K562 (cell line): ENCODE measurements around the gene CTDSPL. TPM values are rescaled to one million over a fixed set of nuclear protein-coding genes. Genes with fewer than 3 reads are reported as not detected.

Experiments used
- ATAC-seq: fragments of 200-7000 bp; cut with Tn5 transposase; 3 replicates; pipeline ENCODE4 v1.9.1; 2020; ENCODE audit warnings: moderate library complexity
- BruUV-seq: library from RNA; stranded (reverse); fragments of 400-500 nt; replicated peaks from 2 replicates; lab custom pipeline; 2021; lab: Mats Ljungman, UMichigan
- CTCF ChIA-PET: fragments of 300-600 bp; formaldehyde crosslinking; extraction: SDS; loops from one replicate; lab custom pipeline; 2021; ENCODE audit warnings: low intra/inter-chr PET ratio; lab: Yijun Ruan, JAX
- POLR2A ChIA-PET: fragments of 300-600, 350-650 bp; sonication (Branson Sonifier 250); formaldehyde crosslinking; extraction: SDS; loops from one replicate; lab custom pipeline; 2021; ENCODE audit warnings: antibody characterized with exemption, inconsistent platforms; lab: Yijun Ruan, JAX
- DNase-seq, 4 experiments: peaks; one replicate each; pipeline versions ENCODE4 v3.0.0 to v3.0.0-alpha.2; 2011 to 2018; ENCODE audit warnings: low spot score in 3 of 4, mixed read lengths in 3 of 4; ENCODE audit errors: extremely low read depth in 1 of 4
- FAIRE-seq: peaks from 2 replicates; lab custom pipeline; 2011; peaks lifted over from hg19 to GRCh38; lab: Jason Lieb, UNC
- H2AFZ ChIP-seq: 2 replicates; pipeline ENCODE4 v1.6.0; 2011; ENCODE audit warnings: low read depth, low read length, control low read depth, inconsistent platforms
- H3K27ac ChIP-seq: fragments of 200-600 bp; 3 replicates; pipeline ENCODE4 v1.8.0; 2011; ENCODE audit warnings: low read depth, mild to moderate bottlenecking, control low read depth, inconsistent platforms, low read length, moderate library complexity, mixed read lengths; ENCODE audit errors: extremely low read depth
- H3K27me3 ChIP-seq, 2 experiments: fragments of 300-600 bp in 1 of 2; 2 replicates in 1 of 2; 3 replicates in 1 of 2; pipeline versions ENCODE4 v1.6.0 to v1.8.0; 2011; ENCODE audit warnings: inconsistent platforms in 2 of 2, low read length in 2 of 2, mild to moderate bottlenecking in 1 of 2, mixed read lengths in 1 of 2, moderate library complexity in 1 of 2; ENCODE audit not compliant: control insufficient read depth in 2 of 2, insufficient read depth in 2 of 2
- H3K36me3 ChIP-seq: fragments of 300-600 bp; 3 replicates; pipeline ENCODE4 v1.8.0; 2011; ENCODE audit warnings: mild to moderate bottlenecking, low read length, inconsistent platforms; ENCODE audit not compliant: control insufficient read depth, insufficient read depth
- H3K4me1 ChIP-seq, 2 experiments: fragments of 200-600 bp in 1 of 2; replicated peaks in 1 of 2; 2 replicates in 1 of 2; 3 replicates in 1 of 2; pipeline versions ENCODE4 v1.5.1 to v1.8.0; 2011; ENCODE audit warnings: inconsistent platforms in 2 of 2, low read length in 2 of 2, mild to moderate bottlenecking in 1 of 2, mixed read lengths in 1 of 2, moderate library complexity in 1 of 2; ENCODE audit not compliant: control insufficient read depth in 2 of 2, insufficient read depth in 2 of 2
- H3K4me2 ChIP-seq: 2 replicates; pipeline ENCODE4 v1.6.1; 2011; ENCODE audit warnings: low read length, control low read depth, inconsistent platforms, mixed read lengths; ENCODE audit not compliant: insufficient read depth
- H3K4me3 ChIP-seq: fragments of 200-600 bp; sonication (generic), shearing (Covaris generic); 2 replicates; pipeline ENCODE4 v1.5.1; 2016; ENCODE audit warnings: control low read depth, inconsistent platforms
- H3K79me2 ChIP-seq: fragments of 200-600 bp; 3 replicates; pipeline ENCODE4 v1.8.0; 2011; ENCODE audit warnings: low read length, inconsistent platforms; ENCODE audit not compliant: control insufficient read depth, insufficient read depth
- H3K9ac ChIP-seq, 2 experiments: 2 replicates each; pipeline versions ENCODE4 v1.6.0 to v1.6.1; 2011; ENCODE audit warnings: low read depth in 2 of 2, low read length in 2 of 2, control low read depth in 1 of 2, inconsistent platforms in 1 of 2, mild to moderate bottlenecking in 1 of 2, mixed read lengths in 1 of 2; ENCODE audit not compliant: insufficient read depth in 1 of 2
- H3K9me1 ChIP-seq: one replicate; pipeline ENCODE4 v1.6.0; 2011; ENCODE audit warnings: inconsistent platforms, mild to moderate bottlenecking, low read length, moderate library complexity; ENCODE audit not compliant: control insufficient read depth, insufficient read depth
- H3K9me3 ChIP-seq: replicated peaks from 2 replicates; pipeline ENCODE4 v1.5.1; 2011; ENCODE audit warnings: low read depth, low read length, inconsistent platforms; ENCODE audit not compliant: control insufficient read depth, insufficient read depth
- H4K20me1 ChIP-seq: replicated peaks from 2 replicates; pipeline ENCODE4 v1.6.1; 2011; ENCODE audit warnings: low read length, inconsistent platforms, mixed read lengths; ENCODE audit not compliant: control insufficient read depth, insufficient read depth
- RAD21 ChIP-seq, 2 experiments: fragments of 250-450 bp in 1 of 2; fragments of 450-650 bp in 1 of 2; sonication (Bioruptor Pico) in 1 of 2; formaldehyde crosslinking in 1 of 2; IDR thresholded peaks in 1 of 2; conservative IDR thresholded peaks in 1 of 2; 2 replicates each; pipeline versions ENCODE4 v1.4.0 to v1.8.0; 2020 to 2022; ENCODE audit warnings: mild to moderate bottlenecking in 2 of 2, moderate library complexity in 1 of 2
- RBM22 ChIP-seq: fragments of 200-400 bp; formaldehyde crosslinking; IDR thresholded peaks from 2 replicates; pipeline ENCODE4 v1.6.1; 2018; ENCODE audit warnings: low read length, low read depth; ENCODE audit not compliant: poor library complexity, severe bottlenecking
- RNF2 ChIP-seq: sonication (generic); IDR thresholded peaks from 2 replicates; pipeline ENCODE4 v1.6.1; 2016
- WGBS: fragments of 100-300 bp; shearing (Covaris generic); methylation state at CpG from one replicate; pipeline ENCODE4 v1.1.6; 2016; ENCODE audit warnings: low coverage, mixed read lengths; ENCODE audit not compliant: insufficient coverage; ENCODE audit errors: missing lambda C conversion rate; 5-methylcytosine and 5-hydroxymethylcytosine counted together
- in situ Hi-C: fragments of 300-500 bp; cut with MboI; formaldehyde crosslinking; loops from 4 replicates; pipeline ENCODE4 v1.15.0; 2018; ENCODE audit warnings: inconsistent platforms, mixed read lengths
- intact Hi-C: fragments of 100-400 bp; cut with micrococcal nuclease; formaldehyde crosslinking; loops from 2 replicates; pipeline ENCODE4 v1.14.2; 2022
- polyA plus RNA-seq, 8 experiments: library from polyadenylated mRNA; depleted of rRNA in 4 of 8; stranded (reverse) in 5 of 8; unstranded in 3 of 8; fragments of >200 nt; fragmentation: Nextera tagmentation in 2 of 8; fragmentation: Illumina TruSeq in 1 of 8; extraction: Ambion mirVana in 2 of 8; extraction: Trizol in 1 of 8; gene quantifications; 2 replicates each; pipeline versions ENCODE4 v1.2.1 to v1.2.3, GENCODE V29; 2011 to 2014; ENCODE audit warnings: inconsistent platforms in 1 of 8, missing spikeins in 1 of 8
- total RNA-seq, 7 experiments: library from RNA; depleted of rRNA in 6 of 7; stranded (reverse); fragments of >200 nt in 6 of 7; fragmentation: Illumina TruSeq in 2 of 7; extraction: Trizol in 2 of 7; gene quantifications; 2 replicates each; pipeline versions ENCODE4 v1.2.1 to v1.2.3, GENCODE V29; 2011 to 2021; ENCODE audit warnings: low replicate concordance in 1 of 7
- TF ChIP-seq, protein P1 (sequence below), 3 experiments: IDR thresholded peaks in 2 of 3; conservative IDR thresholded peaks in 1 of 3; 2 replicates each; pipeline ENCODE4 v1.5.1; 2011 to 2012; ENCODE audit warnings: low read length in 3 of 3, mild to moderate bottlenecking in 3 of 3, control low read depth in 2 of 3, improper control_type of control experiment in 1 of 3, inconsistent platforms in 1 of 3, low read depth in 1 of 3, mixed read lengths in 1 of 3, moderate library complexity in 1 of 3; ENCODE audit not compliant: insufficient read depth in 2 of 3

Gene CTDSPL
- total and polyA plus RNA-seq, 9 of the 15 experiments (the other 6 are each of a cell fraction or from before 2014, with no cell fraction given), result 5.1 to 19.3 (median 11.3) TPM

DNA sequence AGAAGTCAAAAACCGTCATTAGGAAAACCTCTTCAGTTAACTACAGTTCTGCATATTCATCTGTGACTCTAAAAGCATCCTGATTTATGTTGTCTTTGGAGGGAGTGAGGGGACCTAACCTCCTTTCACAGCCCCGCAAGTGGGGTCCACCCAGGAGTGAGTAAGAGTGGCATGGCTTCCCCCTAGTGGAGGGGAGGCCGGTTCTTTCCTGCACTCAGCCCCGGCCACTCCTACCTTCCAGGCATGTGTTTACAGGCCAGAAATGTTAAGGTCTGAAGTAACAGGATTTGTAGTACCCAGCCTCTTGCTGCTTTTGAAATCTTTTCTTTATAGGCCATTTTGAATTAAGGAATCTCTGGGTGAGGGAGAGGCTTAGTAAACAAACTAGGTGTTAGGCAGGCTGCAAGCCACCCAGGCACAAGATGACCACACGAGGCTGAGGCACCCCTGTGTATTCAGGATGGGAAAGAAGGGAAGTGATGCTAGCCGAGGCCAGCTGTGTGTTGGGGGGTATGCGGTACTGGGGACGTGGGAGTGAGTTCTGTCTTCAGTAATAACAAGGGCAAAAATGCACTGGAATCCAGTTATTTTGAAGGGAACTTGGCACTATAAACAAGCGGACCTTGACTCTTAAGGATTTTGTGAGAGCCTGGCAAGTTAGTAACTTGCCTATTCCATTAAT is 50.5 kb downstream of the CTDSPL start:
- Histone ChIP-seq H3K4me1 (no peaks in the 10 kb centered on the region), H3K9ac (no peak overlapping the region), H3K4me3 (no peak overlapping the region), H3K27ac (no peak overlapping the region), H3K9me3 (no peaks in the 10 kb centered on the region), H3K4me2 (no peak overlapping the region), H2AFZ (no peak overlapping the region), H4K20me1 (no peaks in the 10 kb centered on the region), H3K36me3 (no peaks in the 10 kb centered on the region), H3K79me2 (no peaks in the 10 kb centered on the region), H3K27me3 (peaks cover 0 to 14% of the 10 kb centered on the region in 2 experiments; a peak in 3 of 5 replicates), H3K9me1 (no peaks in the 10 kb centered on the region)
- ATAC-seq (peak; percentile 90), DNase-seq (peak in 2 of 4 experiments; percentile 25 to 43), FAIRE-seq (no peak)
- in situ Hi-C loops, result no loop called here
- BruUV-seq, result no TSS peak
- POLR2A ChIA-PET, result interaction anchor here (0.6 to 1.0 kb wide), 2 partner anchors 25 to 1566 kb away, joined by 3 read pairs; no protein-coding TSS in a partner anchor
- intact Hi-C loops, result loop anchor here (1.0 kb wide), 1 partner anchor 57 kb away; no protein-coding TSS in a partner anchor
- CTCF ChIA-PET, result no interaction called here
- 21% methylated on average over 9 of the region's 9 CpGs for WGBS
- TF ChIP-seq RAD21 (CRISPR knock-in tag; conservative IDR thresholded peaks at IDR 0.05 in 1 of 2, IDR thresholded peaks at IDR 0.05 in 1 of 2) (peak in 1 of 2 experiments; percentile 67; a peak in 2 of 4 replicates), RNF2 (no peak), RBM22 (no peak)
- TF ChIP-seq, protein P1, sequence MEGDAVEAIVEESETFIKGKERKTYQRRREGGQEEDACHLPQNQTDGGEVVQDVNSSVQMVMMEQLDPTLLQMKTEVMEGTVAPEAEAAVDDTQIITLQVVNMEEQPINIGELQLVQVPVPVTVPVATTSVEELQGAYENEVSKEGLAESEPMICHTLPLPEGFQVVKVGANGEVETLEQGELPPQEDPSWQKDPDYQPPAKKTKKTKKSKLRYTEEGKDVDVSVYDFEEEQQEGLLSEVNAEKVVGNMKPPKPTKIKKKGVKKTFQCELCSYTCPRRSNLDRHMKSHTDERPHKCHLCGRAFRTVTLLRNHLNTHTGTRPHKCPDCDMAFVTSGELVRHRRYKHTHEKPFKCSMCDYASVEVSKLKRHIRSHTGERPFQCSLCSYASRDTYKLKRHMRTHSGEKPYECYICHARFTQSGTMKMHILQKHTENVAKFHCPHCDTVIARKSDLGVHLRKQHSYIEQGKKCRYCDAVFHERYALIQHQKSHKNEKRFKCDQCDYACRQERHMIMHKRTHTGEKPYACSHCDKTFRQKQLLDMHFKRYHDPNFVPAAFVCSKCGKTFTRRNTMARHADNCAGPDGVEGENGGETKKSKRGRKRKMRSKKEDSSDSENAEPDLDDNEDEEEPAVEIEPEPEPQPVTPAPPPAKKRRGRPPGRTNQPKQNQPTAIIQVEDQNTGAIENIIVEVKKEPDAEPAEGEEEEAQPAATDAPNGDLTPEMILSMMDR (IDR thresholded peaks at IDR 0.05 in 2 of 3, conservative IDR thresholded peaks at IDR 0.05 in 1 of 3; ENCODE audit: insufficient read depth in 2 of 3, low read depth in 1 of 3, low read length in 3 of 3), result peak; percentile 48 to 60 (median 52); a peak in 5 of 6 replicates
